GM19351 (cell line): Measurements from ENCODE around the gene HOXD13.

Experiments
- ATAC-seq: cut with Tn5 transposase; IDR thresholded peaks from one replicate; pipeline ENCODE4 v1.9.1; 2021; ENCODE audit warnings: mild to moderate bottlenecking, moderate library complexity; ENCODE audit not compliant: unreplicated experiment

Gene HOXD13

GRCh38 chr2:176080540-176081375 is 11.8 kb upstream of the HOXD13 start:
- no peak for ATAC-seq

- no peak for ATAC-seq
These were observed 11.1 kb upstream of the HOXD13 start for GRCh38 chr2:176081376-176081836.

- no peak for ATAC-seq
These were observed 10.5 kb upstream of the HOXD13 start for GRCh38 chr2:176081837-176082524.

DNA sequence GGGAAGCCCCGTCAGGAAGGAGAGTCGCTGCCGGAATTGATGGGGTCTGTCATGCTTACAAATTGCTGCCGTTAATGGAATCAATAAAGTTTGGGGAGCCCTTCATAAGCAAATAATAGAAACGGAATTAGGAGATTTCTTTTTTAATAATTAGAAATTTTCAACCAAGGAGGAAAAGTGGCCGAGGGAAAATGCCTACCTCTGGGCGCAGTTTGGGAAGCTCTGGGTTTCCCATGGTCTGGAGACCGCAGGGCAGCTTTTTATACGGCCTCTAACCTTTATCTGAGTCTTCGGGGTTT is 10.0 kb upstream of the HOXD13 start:
- no peak for ATAC-seq

GRCh38 chr2:176082824-176083751 is 9.4 kb upstream of the HOXD13 start:
- ATAC-seq, result no peak

- no peak for ATAC-seq
These were observed 8.7 kb upstream of the HOXD13 start, which contains the start of gene EVX2 for GRCh38 chr2:176083796-176084261. Gene EVX2 (minus strand): TSS chr2:176083962. CDS start chr2:176083776, 186 bp downstream.

DNA sequence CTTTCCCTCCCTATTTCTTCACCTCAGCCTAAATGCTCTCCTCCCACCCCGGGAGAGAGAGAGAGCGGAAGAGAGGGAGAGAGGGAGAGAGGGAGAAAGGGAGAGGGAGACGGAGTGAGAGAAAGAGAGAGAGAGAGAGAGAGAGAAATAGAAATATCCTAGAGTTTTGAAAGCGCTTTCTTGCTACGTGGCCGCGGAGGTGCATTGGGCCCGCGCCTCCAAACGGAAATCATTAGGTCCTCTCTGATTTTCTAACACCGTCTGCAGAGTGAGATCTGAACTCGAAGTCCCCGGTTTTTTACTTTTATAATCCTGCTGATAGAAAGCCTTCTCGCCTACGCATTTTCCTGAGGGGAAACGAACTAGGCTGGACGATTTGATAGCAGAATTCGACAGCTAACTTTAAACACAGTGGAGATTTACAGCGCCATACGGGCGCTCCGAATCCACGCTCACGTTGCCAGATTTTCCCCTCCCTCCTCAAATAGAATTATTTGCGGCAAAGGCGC is 7.9 kb upstream of the HOXD13 start:
- ATAC-seq, result no peak

DNA sequence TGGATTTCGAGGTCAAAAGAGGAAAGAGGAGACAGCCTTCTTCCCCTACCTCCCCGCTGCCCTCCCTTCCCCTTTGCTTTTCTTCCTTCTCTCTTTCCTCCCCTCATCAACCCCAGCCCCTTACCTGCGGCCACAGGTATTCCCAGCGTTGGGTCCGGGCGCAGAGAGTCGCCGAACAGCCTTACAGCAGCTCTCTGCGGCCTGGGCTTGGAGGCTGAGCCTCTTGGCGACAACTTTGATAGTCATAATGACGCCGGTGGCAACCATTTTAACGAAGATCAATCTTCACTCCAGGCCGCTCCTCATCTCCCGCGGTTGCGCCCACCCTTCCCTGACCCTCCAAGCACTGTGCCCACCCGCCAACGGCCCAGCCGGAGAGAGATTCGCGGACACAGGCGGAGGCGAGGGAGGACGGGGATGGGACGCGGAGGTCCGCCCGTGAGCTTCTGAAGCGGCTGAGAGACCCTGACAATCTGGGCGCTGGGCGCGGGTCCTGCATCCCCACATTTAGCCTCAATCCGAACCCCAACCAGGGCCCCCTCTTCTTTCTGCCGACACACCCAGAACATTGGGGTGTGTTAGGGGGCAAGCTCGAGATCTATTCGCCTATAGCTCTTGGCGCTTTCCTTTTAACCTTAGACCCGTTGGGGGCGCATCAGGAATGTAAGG is 7.3 kb upstream of the HOXD13 start:
- ATAC-seq, result no peak

GRCh38 chr2:176085861-176086771 is 6.4 kb upstream of the HOXD13 start:
- no peak for ATAC-seq

- ATAC-seq, result no peak
These were observed 5.0 kb upstream of the HOXD13 start for GRCh38 chr2:176087330-176088047.

DNA sequence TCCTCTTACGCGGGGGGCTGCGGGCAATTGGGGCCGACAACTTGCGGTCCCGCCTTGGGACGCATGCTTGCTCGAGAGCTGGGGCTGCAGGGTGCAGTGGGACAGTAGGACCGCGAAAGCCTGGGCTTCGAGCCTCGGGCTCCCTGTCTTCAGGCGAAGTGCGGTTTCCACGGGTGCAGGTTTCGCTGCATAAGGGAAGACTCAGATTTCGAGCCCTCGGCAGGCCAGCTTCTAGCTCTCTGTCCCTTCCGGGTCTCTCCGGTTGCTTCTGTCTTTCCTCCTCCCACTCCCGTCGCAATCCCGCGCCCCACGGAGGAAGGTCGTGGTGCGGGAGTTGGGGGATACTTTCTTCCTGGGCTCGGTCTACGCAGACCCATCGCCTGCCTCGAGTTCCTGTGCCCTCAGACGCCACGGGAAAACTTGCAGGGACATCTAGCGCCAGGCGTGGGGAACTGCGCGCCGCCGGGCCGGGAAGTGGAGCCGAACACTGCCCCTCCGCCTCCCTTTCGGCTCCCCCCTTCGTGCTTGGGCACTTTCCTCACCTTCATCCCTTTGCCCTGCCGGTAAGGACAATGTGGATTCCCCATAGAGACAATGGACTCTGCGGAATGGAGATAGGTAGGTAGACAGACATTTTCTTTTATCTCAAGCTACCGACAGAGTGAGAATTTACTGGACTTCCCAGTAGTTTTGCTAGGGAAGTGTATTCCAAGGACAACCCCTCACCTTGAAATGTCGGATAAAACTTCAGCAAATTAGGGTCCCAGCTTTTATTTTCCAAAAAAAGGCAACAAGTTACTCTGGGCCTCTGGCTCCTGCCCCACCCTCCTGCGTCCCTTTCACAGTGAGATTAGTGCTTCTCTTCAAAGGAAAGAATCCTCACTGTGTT is 4.2 kb upstream of the HOXD13 start:
- peak; percentile 67 for ATAC-seq

DNA sequence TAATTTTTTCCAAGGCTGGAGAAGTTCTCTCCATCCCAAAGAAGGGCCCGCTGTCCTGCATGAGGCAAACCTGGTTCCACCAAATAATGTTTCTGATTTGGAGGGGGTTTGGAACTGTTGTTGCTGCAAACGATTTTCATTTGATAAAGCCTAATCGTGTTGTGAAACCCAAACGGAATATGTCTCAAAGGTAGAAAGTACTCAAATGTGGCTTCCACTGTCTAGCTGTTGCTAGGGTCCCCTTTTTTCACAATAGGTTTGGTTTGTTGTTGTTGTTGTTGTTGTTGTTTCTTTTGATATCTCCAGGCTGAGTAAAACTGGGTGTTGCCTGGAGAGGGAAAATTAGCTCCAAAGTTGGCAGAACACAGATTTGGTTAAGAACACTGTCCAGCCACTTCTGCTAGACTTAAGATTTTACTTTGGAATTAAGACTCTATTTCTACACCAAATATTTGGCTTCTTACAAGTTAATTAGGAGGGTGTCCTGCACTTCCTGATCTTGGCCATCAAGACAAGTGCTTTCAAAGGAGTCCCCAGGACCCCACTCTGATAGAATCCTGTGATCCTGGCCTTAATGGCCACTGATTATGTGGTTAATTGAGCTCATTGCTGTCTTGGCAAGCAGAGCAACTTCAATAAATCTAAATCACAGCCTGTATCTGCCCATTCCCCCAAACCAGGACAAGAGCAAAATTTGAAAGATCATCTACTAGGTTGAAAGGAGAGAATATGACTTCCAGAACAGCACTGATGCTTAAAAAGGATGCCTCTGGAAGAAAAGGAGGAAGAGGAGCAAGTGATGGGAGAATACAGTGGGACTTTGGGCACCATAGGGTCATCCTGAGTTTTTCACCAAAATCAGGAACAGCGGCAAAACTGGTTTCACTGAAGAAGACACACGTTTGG is 3.3 kb upstream of the HOXD13 start:
- ATAC-seq, result no peak

DNA sequence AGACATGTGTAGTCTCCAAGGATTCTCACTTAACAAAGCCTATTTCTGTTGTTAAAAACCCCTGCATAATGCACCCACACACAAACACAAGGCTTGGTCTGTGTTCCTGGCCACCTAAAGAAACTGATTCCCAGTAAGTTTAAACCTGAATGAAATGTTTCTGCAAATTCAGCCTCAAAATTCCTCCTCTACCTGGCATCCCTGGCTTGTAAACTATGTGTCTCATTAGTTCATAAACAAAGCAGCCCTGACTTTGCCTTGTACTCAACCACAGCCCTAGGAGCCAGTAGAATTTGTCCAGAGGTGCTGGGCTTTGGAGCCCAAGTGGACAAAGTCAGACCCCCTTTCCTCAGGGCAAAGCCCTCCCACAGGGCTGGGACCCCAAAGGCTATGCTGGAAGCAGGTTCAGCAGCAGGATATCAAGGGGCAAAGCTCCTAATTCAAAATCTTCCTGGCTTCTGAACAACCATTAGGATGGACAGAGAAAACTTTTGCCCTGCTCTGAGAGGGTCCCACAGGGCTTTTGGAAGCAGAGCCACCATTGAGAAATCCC is 2.6 kb upstream of the HOXD13 start:
- ATAC-seq, result no peak

GRCh38 chr2:176090862-176091261 is 1.7 kb upstream of the HOXD13 start:
- ATAC-seq, result no peak

DNA sequence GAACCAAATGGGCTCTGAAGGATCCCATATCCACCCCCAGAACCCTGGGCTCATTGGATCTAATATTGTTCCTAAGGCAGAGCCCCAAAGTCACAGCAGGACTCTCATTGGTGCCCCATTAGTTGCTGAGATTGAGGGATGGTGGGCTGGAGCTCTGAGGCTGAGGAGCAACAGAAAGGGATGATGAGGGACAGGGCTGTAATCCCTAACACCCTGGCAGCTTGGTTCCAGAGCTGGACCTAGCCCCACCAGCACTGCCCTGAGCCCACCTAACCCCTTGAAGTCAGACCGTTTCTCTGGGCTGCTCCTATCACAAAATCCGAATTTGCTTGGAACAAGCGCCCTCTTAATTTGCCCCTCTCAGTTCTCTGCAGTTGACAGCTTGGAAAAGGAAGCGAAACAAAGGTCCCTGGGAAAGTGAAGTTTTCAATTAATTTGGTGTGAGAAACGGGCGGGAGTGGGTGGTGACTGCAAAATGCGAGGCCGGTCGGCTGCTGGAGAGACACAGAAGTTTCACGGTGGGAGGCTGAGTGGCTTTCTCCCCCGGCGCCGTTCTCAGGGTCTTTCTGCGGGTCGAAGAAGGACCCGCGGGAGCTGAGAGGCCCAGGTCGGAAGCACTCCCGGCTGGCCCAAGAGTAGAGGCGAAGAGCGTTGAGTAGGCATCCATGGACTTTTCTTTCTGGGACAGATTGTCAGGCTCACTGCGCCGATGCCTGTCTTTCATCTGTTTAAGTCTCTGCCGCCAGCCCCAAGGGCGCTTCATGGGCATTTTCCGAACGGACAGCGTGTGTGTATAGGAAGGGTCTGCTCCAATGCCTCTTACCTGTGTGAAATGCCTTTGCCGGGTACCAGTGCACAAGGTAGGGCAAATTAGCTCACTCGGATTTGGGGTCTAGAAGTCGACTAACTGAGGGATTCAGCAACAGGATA is 927 bp upstream of the HOXD13 start:
- no peak for ATAC-seq
